ENCODE data around the gene POLR2H. TPM values are rescaled to one million over a fixed set of nuclear protein-coding genes. Genes with fewer than 3 reads are reported as not detected.

The POLR2H gene
- polyA plus RNA-seq, 1 experiment, result 94.4 TPM

- CTCF ChIA-PET, result interaction anchor here (1.8 kb wide), 1 partner anchor 11 kb away, joined by 12 read pairs; no protein-coding TSS in a partner anchor
- DNase-seq (ENCODE audit: low read depth, low spot score), result no peak
- Histone ChIP-seq H3K27ac (ENCODE audit: low read depth, low read length) (peak overlapping the region; percentile 31), H3K27me3 (ENCODE audit: control insufficient read depth, insufficient read depth, low read length) (no peaks in the 10 kb centered on the region), H3K9me3 (ENCODE audit: control insufficient read depth, insufficient read depth, low read length) (no peaks in the 10 kb centered on the region), H3K4me3 (ENCODE audit: low read depth, low read length) (peak overlapping the region; percentile 81)
- no peak for TF ChIP-seq CTCF (IDR thresholded peaks at IDR 0.05; ENCODE audit: low read depth, low read length)
- POLR2A ChIA-PET, result interaction anchor here (1.3 kb wide), 1 partner anchor 46 kb away, joined by 4 read pairs; no protein-coding TSS in a partner anchor
These were observed 480 bp upstream of the POLR2H start for GRCh38 chr3:184360929-184361531.

- peak overlapping the region; percentile 81 for H3K4me3 ChIP-seq (ENCODE audit: low read depth, low read length)
- no peak for DNase-seq (ENCODE audit: low read depth, low spot score)
- H3K27ac ChIP-seq (ENCODE audit: low read depth, low read length), result peak overlapping the region; percentile 73
- POLR2A ChIA-PET, result interaction anchor here (0.6 to 1.3 kb wide), 6 partner anchors 11 to 1648 kb away, joined by 3 to 7 read pairs (median 4); no protein-coding TSS in a partner anchor
- CTCF ChIA-PET, result interaction anchor here (0.6 to 1.8 kb wide), 3 partner anchors 8 to 464 kb away, joined by 6 to 12 read pairs (median 6); no protein-coding TSS in a partner anchor
- no peak for TF ChIP-seq CTCF (IDR thresholded peaks at IDR 0.05; ENCODE audit: low read depth, low read length)
- no peaks in the 10 kb centered on the region for H3K27me3 ChIP-seq (ENCODE audit: control insufficient read depth, insufficient read depth, low read length)
- H3K9me3 ChIP-seq (ENCODE audit: control insufficient read depth, insufficient read depth, low read length), result no peaks in the 10 kb centered on the region
These were observed 590 bp downstream of the POLR2H start for GRCh38 chr3:184361932-184362667.

DNA sequence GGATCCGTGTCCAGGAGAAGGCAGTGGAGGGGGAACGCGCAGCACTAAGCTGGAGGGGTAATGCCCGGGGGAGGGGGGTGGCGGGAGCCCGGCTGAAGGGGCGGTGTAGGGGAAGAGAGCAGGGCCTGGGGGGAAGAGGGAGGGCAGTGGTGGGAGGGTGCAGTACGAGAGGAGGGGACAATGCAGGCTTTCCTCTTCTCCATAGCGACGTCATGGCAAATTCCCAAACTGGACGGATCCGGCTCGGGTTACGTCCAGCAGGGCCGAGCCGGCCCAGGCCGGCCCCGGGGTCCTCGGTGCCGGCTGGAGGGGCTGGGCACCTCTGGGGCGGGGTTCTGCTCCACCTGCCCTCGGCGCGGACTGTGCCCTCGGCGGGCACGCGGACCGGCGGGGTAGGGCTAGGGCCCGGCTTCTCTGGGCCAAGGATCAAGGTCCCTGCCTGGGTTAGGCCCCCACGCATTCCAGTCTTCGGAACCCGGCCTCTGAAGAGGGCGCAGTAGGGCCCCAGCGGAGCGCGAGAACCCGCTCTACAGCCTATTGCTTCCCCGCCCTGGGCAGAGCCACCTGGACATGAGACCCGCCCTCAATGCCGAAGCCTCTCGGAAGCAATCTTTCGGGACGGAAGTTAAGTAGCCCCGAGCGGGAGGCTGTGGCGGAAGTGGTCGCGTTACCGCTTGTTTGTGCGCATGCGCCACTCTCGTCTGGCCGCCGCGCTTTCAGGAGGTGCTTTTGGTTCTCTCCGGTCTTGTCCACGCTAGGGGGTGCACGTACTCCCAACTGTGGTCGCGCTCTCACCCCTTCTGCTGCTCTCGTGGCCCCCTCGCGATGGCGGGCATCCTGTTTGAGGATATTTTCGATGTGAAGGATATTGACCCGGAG lies 1.4 kb downstream of the POLR2H start:
- CTCF ChIA-PET, result interaction anchor here (0.6 to 1.8 kb wide), 4 partner anchors 9 to 465 kb away, joined by 3 to 12 read pairs (median 6); no protein-coding TSS in a partner anchor
- peak; percentile 95 for DNase-seq (ENCODE audit: low read depth, low spot score)
- Histone ChIP-seq H3K9me3 (ENCODE audit: control insufficient read depth, insufficient read depth, low read length) (no peaks in the 10 kb centered on the region), H3K4me3 (ENCODE audit: low read depth, low read length) (peak overlapping the region; percentile 81), H3K27me3 (ENCODE audit: control insufficient read depth, insufficient read depth, low read length) (no peaks in the 10 kb centered on the region), H3K27ac (ENCODE audit: low read depth, low read length) (peak overlapping the region; percentile 97)
- TF ChIP-seq CTCF (IDR thresholded peaks at IDR 0.05; ENCODE audit: low read depth, low read length), result peak; percentile 73
- POLR2A ChIA-PET, result interaction anchor here (0.6 to 1.3 kb wide), 5 partner anchors 12 to 187 kb away, joined by 3 to 7 read pairs (median 3); no protein-coding TSS in a partner anchor

DNA sequence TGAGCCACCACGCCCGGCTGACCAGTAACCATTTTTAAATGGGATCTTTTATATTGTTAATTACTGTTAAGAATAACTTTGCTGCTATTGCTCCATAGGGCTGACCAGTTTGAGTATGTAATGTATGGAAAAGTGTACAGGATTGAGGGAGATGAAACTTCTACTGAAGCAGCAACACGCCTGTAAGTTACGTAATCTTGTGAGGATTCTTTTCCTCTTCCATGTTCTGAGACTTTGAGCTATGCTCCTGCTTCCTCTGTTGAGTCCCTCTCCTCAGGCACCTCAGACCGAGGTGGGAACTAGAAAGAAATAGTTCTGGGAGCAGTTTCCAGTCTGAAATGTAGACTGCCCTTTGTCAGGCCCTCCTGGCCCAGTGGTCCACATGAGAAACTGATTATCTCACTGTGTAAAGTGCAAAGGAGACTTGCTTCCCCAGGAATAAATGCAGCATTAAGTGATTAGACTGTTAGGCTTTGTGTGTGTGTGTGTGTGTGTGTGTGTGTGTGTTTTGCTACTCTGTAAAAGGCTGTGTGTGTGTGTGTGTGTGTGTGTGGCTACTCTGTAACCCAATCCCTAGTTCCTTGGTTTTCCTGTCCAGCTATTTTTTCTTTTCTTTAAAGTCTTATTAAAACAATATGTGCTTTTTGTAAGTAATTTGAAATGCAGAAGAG lies 5.2 kb downstream of the POLR2H start:
- DNase-seq (ENCODE audit: low read depth, low spot score), result no peak
- no peak for TF ChIP-seq CTCF (IDR thresholded peaks at IDR 0.05; ENCODE audit: low read depth, low read length)
- Histone ChIP-seq H3K4me3 (ENCODE audit: low read depth, low read length) (no peak overlapping the region), H3K9me3 (ENCODE audit: control insufficient read depth, insufficient read depth, low read length) (no peaks in the 10 kb centered on the region), H3K27ac (ENCODE audit: low read depth, low read length) (no peak overlapping the region), H3K27me3 (ENCODE audit: control insufficient read depth, insufficient read depth, low read length) (no peaks in the 10 kb centered on the region)
- ChIA-PET POLR2A (no interaction called here), CTCF (interaction anchor here (2.3 to 10.4 kb wide), 2 partner anchors 147 to 174 kb away, joined by 8 to 215 read pairs; no protein-coding TSS in a partner anchor)

Measured in AG04450 (cell line).